Brain microvascular endothelial cell (primary cell): ENCODE data around the gene ZMYND15.
"Not testable (repeated sequence)": the region's sequence is repeated elsewhere in the genome, so short reads cannot be mapped to it uniquely, and the experiment has no call there.

Source experiments
- DNase-seq: peaks from one replicate; pipeline ENCODE4 v3.0.0-alpha.2; 2020
- H3K27ac ChIP-seq: fragments of 250-450 bp; sonication (Bioruptor Pico); 2 replicates; pipeline ENCODE4 v1.5.1; 2020; ENCODE audit warnings: mild to moderate bottlenecking, moderate library complexity
- H3K27me3 ChIP-seq: fragments of 250-450 bp; sonication (Bioruptor Pico); replicated peaks from 2 replicates; pipeline ENCODE4 v1.5.1; 2020; ENCODE audit warnings: mild to moderate bottlenecking
- H3K36me3 ChIP-seq: fragments of 250-450 bp; sonication (Bioruptor Pico); replicated peaks from 2 replicates; pipeline ENCODE4 v1.5.1; 2020; ENCODE audit warnings: mild to moderate bottlenecking
- H3K4me3 ChIP-seq: 2 replicates; pipeline ENCODE4 v1.5.1; 2011; ENCODE audit warnings: low read depth, mild to moderate bottlenecking, control low read depth, low read length, moderate library complexity
- in situ Hi-C: cut with HindIII; loops from 2 replicates; pipeline ENCODE4 v1.10.0; 2017; ENCODE audit warnings: low sequenced_read_pairs, low pct_ligation_motif_present
- TF ChIP-seq, protein P1 (sequence below): IDR thresholded peaks from 2 replicates; pipeline ENCODE4 v1.5.1; 2011; ENCODE audit warnings: low read depth, mild to moderate bottlenecking, moderate library complexity, low read length, control low read depth, inconsistent platforms; ENCODE audit errors: missing control alignments

ZMYND15 gene

GRCh38 chr17:4696437-4696805 lies 43.2 kb upstream of the ZMYND15 start:
- H3K27me3 ChIP-seq, result no peaks in the 10 kb centered on the region
- no peak overlapping the region for H3K27ac ChIP-seq
- H3K36me3 ChIP-seq, result no peaks in the 10 kb centered on the region
- in situ Hi-C loops, result no loop called here
- no peak for DNase-seq
- TF ChIP-seq, protein P1, sequence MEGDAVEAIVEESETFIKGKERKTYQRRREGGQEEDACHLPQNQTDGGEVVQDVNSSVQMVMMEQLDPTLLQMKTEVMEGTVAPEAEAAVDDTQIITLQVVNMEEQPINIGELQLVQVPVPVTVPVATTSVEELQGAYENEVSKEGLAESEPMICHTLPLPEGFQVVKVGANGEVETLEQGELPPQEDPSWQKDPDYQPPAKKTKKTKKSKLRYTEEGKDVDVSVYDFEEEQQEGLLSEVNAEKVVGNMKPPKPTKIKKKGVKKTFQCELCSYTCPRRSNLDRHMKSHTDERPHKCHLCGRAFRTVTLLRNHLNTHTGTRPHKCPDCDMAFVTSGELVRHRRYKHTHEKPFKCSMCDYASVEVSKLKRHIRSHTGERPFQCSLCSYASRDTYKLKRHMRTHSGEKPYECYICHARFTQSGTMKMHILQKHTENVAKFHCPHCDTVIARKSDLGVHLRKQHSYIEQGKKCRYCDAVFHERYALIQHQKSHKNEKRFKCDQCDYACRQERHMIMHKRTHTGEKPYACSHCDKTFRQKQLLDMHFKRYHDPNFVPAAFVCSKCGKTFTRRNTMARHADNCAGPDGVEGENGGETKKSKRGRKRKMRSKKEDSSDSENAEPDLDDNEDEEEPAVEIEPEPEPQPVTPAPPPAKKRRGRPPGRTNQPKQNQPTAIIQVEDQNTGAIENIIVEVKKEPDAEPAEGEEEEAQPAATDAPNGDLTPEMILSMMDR, result no peak
- H3K4me3 ChIP-seq, result no peak overlapping the region

GRCh38 chr17:4699401-4700056 lies 40.1 kb upstream of the ZMYND15 start:
- in situ Hi-C loops, H3K27ac ChIP-seq, H3K4me3 ChIP-seq, H3K27me3 ChIP-seq, H3K36me3 ChIP-seq, DNase-seq: not testable (repeated sequence)

DNA sequence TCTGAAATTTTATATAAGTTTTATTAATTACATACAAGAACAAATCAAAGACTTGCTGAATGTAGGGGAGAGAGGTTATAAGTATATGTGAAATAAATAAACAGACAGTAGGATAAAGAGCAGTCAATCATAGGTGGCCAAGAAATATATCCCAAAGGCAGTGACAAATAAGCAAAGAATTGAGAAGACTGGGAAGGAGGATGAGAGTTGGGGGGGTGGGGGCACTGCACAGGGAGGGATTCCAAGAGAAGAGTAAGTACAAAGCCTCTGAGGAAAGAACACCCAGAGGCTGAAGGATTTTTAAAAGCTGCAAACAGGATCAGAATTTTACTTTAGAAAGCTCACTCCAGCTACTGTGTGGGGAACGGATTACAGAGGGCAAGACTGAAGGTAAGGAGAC lies 38.5 kb upstream of the ZMYND15 start:
- Histone ChIP-seq H3K27ac (no peak overlapping the region), H3K4me3 (no peak overlapping the region), H3K27me3 (no peaks in the 10 kb centered on the region), H3K36me3 (no peaks in the 10 kb centered on the region)
- in situ Hi-C loops, result no loop called here
- DNase-seq, result no peak
- TF ChIP-seq, protein P1, result no peak

DNA sequence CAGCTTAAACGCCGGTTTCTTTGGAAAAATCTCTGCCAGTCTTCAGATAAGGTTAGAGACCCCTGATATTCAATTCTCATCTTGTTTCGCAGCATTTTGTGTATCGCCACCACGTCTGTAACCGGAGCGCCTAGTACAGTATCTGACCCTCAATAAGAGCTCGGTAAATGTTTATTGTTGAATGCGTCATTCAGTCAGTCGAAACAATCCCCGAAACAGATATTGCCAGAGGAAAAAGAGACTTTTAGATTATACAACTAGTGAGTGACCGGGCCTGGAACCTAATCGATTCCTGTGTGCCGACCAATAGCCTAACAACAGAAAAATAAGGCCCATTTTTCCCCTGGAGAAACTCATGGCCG lies 36.3 kb upstream of the ZMYND15 start:
- H3K4me3 ChIP-seq, result peak overlapping the region; percentile 95
- peak overlapping the region; percentile 58 for H3K27ac ChIP-seq
- TF ChIP-seq, protein P1, result no peak
- DNase-seq, result no peak
- H3K36me3 ChIP-seq, result no peaks in the 10 kb centered on the region
- in situ Hi-C loops, result no loop called here
- no peaks in the 10 kb centered on the region for H3K27me3 ChIP-seq

DNA sequence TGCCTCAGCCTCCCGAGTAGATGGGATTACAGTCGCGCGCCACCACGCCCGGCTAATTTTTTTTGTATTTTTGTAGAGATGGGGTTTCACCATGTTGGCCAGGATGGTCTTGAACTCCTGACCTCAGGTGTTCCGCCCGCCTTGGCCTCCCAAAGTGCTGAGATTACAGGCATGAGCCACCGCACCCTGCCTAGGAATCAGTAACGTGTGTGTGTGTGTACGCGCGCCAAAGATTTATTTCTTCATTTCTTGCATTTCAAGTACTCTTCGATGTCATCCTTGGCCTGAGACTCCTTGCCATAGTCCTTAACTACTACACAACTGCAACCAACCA lies 35.1 kb upstream of the ZMYND15 start:
- DNase-seq, H3K27me3 ChIP-seq, in situ Hi-C loops, H3K36me3 ChIP-seq: not testable (repeated sequence)
- peak overlapping the region; percentile 95 for H3K4me3 ChIP-seq
- H3K27ac ChIP-seq, result peak overlapping the region; percentile 58

DNA sequence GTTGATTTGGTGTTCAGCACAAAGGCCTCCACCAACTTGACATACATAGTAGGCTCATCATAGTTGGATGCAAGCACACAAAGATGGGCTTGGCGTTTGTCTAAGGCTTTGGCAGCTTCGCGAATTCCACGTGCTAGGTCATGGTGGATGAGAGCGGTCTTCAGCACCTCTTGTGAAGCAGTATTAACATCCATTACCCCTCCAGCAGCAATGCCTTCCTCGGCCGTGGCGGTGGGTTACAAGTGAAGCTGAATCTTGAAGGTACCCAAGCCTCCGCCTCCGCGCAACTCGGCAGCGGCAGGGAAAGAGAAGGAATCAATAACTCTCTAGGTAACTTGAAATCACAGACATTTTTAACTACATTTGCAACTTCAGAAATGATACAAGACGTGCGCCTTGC lies 34.6 kb upstream of the ZMYND15 start:
- in situ Hi-C loops, result no loop called here
- Histone ChIP-seq H3K27ac (no peak overlapping the region), H3K4me3 (no peak overlapping the region)

GRCh38 chr17:4706121-4706520 lies 33.5 kb upstream of the ZMYND15 start:
- in situ Hi-C loops, result no loop called here
- H3K36me3 ChIP-seq, result no peaks in the 10 kb centered on the region
- peak; percentile 28 for DNase-seq

More for the DNA sequence above, 34.6 kb upstream of the ZMYND15 start:
- H3K27me3 ChIP-seq, result no peaks in the 10 kb centered on the region
- no peak for DNase-seq
- no peaks in the 10 kb centered on the region for H3K36me3 ChIP-seq
- TF ChIP-seq, protein P1, result no peak

More at GRCh38 chr17:4706121-4706520, 33.5 kb upstream of the ZMYND15 start:
- Histone ChIP-seq H3K27me3 (no peaks in the 10 kb centered on the region), H3K4me3 (no peak overlapping the region), H3K27ac (no peak overlapping the region)
- TF ChIP-seq, protein P1, result no peak
